CD4-positive, CD25-positive, alpha-beta regulatory T cell (primary cell): ENCODE data around the gene ENOX1. TPM values are rescaled to one million over a fixed set of nuclear protein-coding genes. Genes with fewer than 3 reads are reported as not detected.
A peak's percentile ranks its signal among the peaks of the same experiment; 100 is the strongest.

ENCODE experiments used
- ATAC-seq, 2 donors: fragments of 150-1000 bp; cut with Tn5 transposase; one replicate each; pipeline ENCODE4 v1.10.0; 2021; ENCODE audit warnings: low read depth in 2 of 2, moderate number of reproducible peaks in 2 of 2, moderate library complexity in 1 of 2
- DNase-seq, 3 donors: peaks; one replicate each; pipeline versions ENCODE4 v3.0.0 to v3.0.0-alpha.2; 2012 to 2022; ENCODE audit warnings: mixed read lengths in 1 of 3
- H3K27ac ChIP-seq: one replicate; pipeline ENCODE4 v1.7.0; 2013; ENCODE audit warnings: mild to moderate bottlenecking, low read length; ENCODE audit not compliant: insufficient read depth, poor library complexity, severe bottlenecking
- H3K27me3 ChIP-seq: one replicate; pipeline ENCODE4 v1.7.0; 2013; ENCODE audit warnings: low read length; ENCODE audit not compliant: control insufficient read depth, insufficient read depth
- H3K36me3 ChIP-seq: one replicate; pipeline ENCODE4 v1.7.0; 2013; ENCODE audit warnings: mild to moderate bottlenecking, low read length, moderate library complexity; ENCODE audit not compliant: control insufficient read depth, insufficient read depth
- H3K4me1 ChIP-seq: 2 replicates; pipeline ENCODE4 v1.7.0; 2013; ENCODE audit warnings: mild to moderate bottlenecking, low read length; ENCODE audit not compliant: insufficient read depth, control insufficient read depth, poor library complexity, severe bottlenecking
- H3K4me3 ChIP-seq: one replicate; pipeline ENCODE4 v1.7.0; 2013; ENCODE audit warnings: low read depth, mild to moderate bottlenecking, low read length, moderate library complexity
- H3K9me3 ChIP-seq, 2 experiments: 1 replicate in 1 of 2; 2 replicates in 1 of 2; pipeline ENCODE4 v1.7.0; 2013; ENCODE audit warnings: low read length in 2 of 2, mild to moderate bottlenecking in 1 of 2, moderate library complexity in 1 of 2; ENCODE audit not compliant: control insufficient read depth in 2 of 2
- H3K27ac Mint-ChIP-seq, 3 donors: one replicate each; pipeline ENCODE4 v1.8.0; 2020 to 2022; ENCODE audit warnings: mild to moderate bottlenecking in 3 of 3, mixed read lengths in 3 of 3, moderate library complexity in 2 of 3
- H3K27me3 Mint-ChIP-seq: one replicate; pipeline ENCODE4 v1.8.0; 2022; ENCODE audit warnings: mild to moderate bottlenecking, mixed read lengths
- H3K36me3 Mint-ChIP-seq: one replicate; pipeline ENCODE4 v1.8.0; 2020; ENCODE audit warnings: mixed read lengths
- H3K4me1 Mint-ChIP-seq, 4 donors: one replicate each; pipeline ENCODE4 v1.8.0; 2020 to 2022; ENCODE audit warnings: mixed read lengths in 4 of 4, mild to moderate bottlenecking in 1 of 4
- H3K4me3 Mint-ChIP-seq, 4 donors: one replicate each; pipeline ENCODE4 v1.8.0; 2020 to 2022; ENCODE audit warnings: mild to moderate bottlenecking in 4 of 4, mixed read lengths in 4 of 4, moderate library complexity in 3 of 4
- H3K9me3 Mint-ChIP-seq, 7 donors: one replicate each; pipeline ENCODE4 v1.8.0; 2020 to 2022; ENCODE audit warnings: mixed read lengths in 7 of 7, mild to moderate bottlenecking in 3 of 7, moderate library complexity in 2 of 7
- polyA plus RNA-seq, 4 donors: library from polyadenylated mRNA; unstranded; fragments of 300-500 nt; fragmentation: Illumina TruSeq; gene quantifications; one replicate each; pipeline ENCODE4 v1.2.3, GENCODE V29; 2021
- total RNA-seq: library from RNA; stranded (reverse); gene quantifications from one replicate; pipeline ENCODE4 v1.2.3, GENCODE V29; 2022

The ENOX1 gene
- total and polyA plus RNA-seq, 5 donors from 2014 or later, result 0.10 TPM; not detected in 4

DNA sequence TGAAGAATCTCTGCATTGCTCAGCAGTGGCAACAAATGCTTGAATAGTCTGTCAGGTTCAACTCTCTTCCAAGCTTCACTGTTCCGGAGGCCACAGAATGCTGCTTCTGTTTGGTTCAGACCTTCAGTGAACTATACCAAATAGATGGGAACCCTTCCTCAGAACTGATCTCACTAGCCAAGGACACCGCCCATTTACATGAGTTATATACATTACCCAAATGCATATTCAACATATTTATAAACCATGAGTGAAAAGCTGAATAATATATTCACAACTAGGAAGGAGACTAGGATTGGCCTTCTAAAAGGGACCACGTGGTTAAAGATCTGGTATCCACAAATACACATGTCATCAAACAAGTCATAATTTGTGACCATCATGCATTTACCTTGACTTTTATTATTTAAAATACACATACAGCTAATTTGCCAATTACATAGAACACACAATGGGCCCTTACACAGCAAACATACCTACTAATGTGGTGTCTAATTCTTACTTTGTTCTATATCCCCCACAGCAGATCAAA, 49.3 kb downstream of the ENOX1 start:
- no peak for DNase-seq
- Mint-ChIP-seq H3K4me3 (no peak overlapping the region), H3K9me3 (peaks cover 0 to 3% (median 1%) of the 10 kb centered on the region in 7 donors), H3K4me1 (no peaks in the 10 kb centered on the region), H3K36me3 (no peaks in the 10 kb centered on the region), H3K27ac (no peak overlapping the region), H3K27me3 (peaks cover 4% of the 10 kb centered on the region)
- H3K36me3 ChIP-seq, result no peaks in the 10 kb centered on the region
- no peak overlapping the region for H3K4me3 ChIP-seq
- H3K9me3 ChIP-seq, result no peaks in the 10 kb centered on the region
- no peaks in the 10 kb centered on the region for H3K27me3 ChIP-seq
- H3K4me1 ChIP-seq, result no peaks in the 10 kb centered on the region
- no peak overlapping the region for H3K27ac ChIP-seq
- no peak for ATAC-seq

DNA sequence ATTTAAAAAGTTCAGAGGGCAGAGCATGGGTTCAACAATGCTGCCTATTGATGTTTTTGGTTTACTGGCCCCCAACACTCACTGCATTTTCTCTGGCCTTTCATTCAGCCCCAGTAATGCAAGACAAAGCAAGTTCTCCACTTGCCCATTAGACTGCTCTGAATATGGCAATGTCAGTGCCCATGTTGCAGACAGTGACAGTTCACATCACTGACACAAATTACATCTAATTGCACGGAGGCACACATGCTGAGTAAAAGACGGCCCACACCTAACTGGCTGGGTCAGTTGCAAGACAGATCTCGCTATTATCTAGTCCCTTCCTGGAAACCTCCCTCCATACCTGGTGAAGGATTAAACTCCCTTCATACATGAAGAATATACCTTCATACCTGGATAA, 54.0 kb downstream of the ENOX1 start:
- no peak overlapping the region for H3K27ac Mint-ChIP-seq
- Histone ChIP-seq H3K4me1 (no peaks in the 10 kb centered on the region), H3K4me3 (no peak overlapping the region), H3K36me3 (no peaks in the 10 kb centered on the region), H3K9me3 (no peaks in the 10 kb centered on the region), H3K27ac (no peak overlapping the region), H3K27me3 (no peaks in the 10 kb centered on the region)
- H3K4me1 Mint-ChIP-seq, result no peaks in the 10 kb centered on the region
- peaks cover 0 to 2% (median 0%) of the 10 kb centered on the region in 7 donors for H3K9me3 Mint-ChIP-seq
- peaks cover 13% of the 10 kb centered on the region for H3K27me3 Mint-ChIP-seq
- no peak for ATAC-seq
- H3K36me3 Mint-ChIP-seq, result no peaks in the 10 kb centered on the region
- no peak for DNase-seq
- H3K4me3 Mint-ChIP-seq, result no peak overlapping the region

- Mint-ChIP-seq H3K27me3 (peaks cover 13% of the 10 kb centered on the region), H3K36me3 (no peaks in the 10 kb centered on the region), H3K27ac (no peak overlapping the region), H3K4me3 (no peak overlapping the region), H3K9me3 (peaks cover 0 to 2% (median 0%) of the 10 kb centered on the region in 7 donors), H3K4me1 (no peaks in the 10 kb centered on the region)
- no peak overlapping the region for H3K27ac ChIP-seq
- no peaks in the 10 kb centered on the region for H3K9me3 ChIP-seq
- no peaks in the 10 kb centered on the region for H3K36me3 ChIP-seq
- H3K4me3 ChIP-seq, result no peak overlapping the region
- no peak for ATAC-seq
- H3K4me1 ChIP-seq, result no peaks in the 10 kb centered on the region
- H3K27me3 ChIP-seq, result no peaks in the 10 kb centered on the region
- DNase-seq, result no peak
Measured at GRCh38 chr13:43731296-43731695, 55.5 kb downstream of the ENOX1 start.

GRCh38 chr13:43730642-43731041, 56.1 kb downstream of the ENOX1 start:
- no peak overlapping the region for H3K4me3 ChIP-seq
- Mint-ChIP-seq H3K27me3 (peaks cover 13% of the 10 kb centered on the region), H3K27ac (peak overlapping the region in 1 of 3 donors; percentile 43), H3K4me1 (no peaks in the 10 kb centered on the region), H3K4me3 (no peak overlapping the region), H3K9me3 (peaks cover 0 to 2% (median 0%) of the 10 kb centered on the region in 7 donors), H3K36me3 (no peaks in the 10 kb centered on the region)
- no peaks in the 10 kb centered on the region for H3K36me3 ChIP-seq
- ATAC-seq (no peak), DNase-seq (no peak)
- H3K27me3 ChIP-seq, result no peaks in the 10 kb centered on the region
- H3K27ac ChIP-seq, result no peak overlapping the region
- no peaks in the 10 kb centered on the region for H3K9me3 ChIP-seq
- no peaks in the 10 kb centered on the region for H3K4me1 ChIP-seq

GRCh38 chr13:43728421-43728820, 58.4 kb downstream of the ENOX1 start:
- H3K27ac ChIP-seq, result no peak overlapping the region
- H3K9me3 ChIP-seq, result no peaks in the 10 kb centered on the region
- no peak overlapping the region for H3K4me3 ChIP-seq
- no peaks in the 10 kb centered on the region for H3K4me1 ChIP-seq
- Mint-ChIP-seq H3K4me1 (no peaks in the 10 kb centered on the region), H3K36me3 (no peaks in the 10 kb centered on the region), H3K4me3 (no peak overlapping the region), H3K27me3 (peaks cover 9% of the 10 kb centered on the region), H3K9me3 (peaks cover 0 to 2% (median 0%) of the 10 kb centered on the region in 7 donors), H3K27ac (no peak overlapping the region)
- ATAC-seq, result no peak
- no peaks in the 10 kb centered on the region for H3K36me3 ChIP-seq
- no peaks in the 10 kb centered on the region for H3K27me3 ChIP-seq
- no peak for DNase-seq

DNA sequence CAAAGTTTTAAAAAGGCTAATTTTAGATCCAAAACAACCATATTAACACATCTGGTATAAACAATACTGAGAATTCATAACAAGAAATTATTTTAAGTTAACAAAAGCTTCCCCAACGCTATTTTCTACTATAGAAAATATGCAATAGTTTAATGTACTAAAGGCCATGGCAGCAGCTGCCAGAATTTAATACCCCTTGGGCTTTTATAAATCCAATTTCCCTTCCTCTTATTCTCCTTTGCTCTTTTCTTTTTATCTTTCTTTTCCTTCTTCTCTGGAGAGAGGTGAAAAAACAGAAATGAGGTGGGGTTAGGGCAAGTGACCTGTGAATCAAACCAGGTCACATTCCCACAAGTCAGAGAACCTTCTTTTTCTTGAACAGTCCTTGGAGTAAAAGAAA, 58.9 kb downstream of the ENOX1 start:
- no peak overlapping the region for H3K27ac Mint-ChIP-seq
- H3K4me1 Mint-ChIP-seq, result no peaks in the 10 kb centered on the region
- H3K4me3 Mint-ChIP-seq, result no peak overlapping the region
- peaks cover 0 to 2% (median 0%) of the 10 kb centered on the region in 7 donors for H3K9me3 Mint-ChIP-seq
- H3K4me1 ChIP-seq, result no peaks in the 10 kb centered on the region
- no peak for ATAC-seq
- H3K36me3 ChIP-seq, result no peaks in the 10 kb centered on the region
- no peak overlapping the region for H3K27ac ChIP-seq
- no peaks in the 10 kb centered on the region for H3K9me3 ChIP-seq
- no peak overlapping the region for H3K4me3 ChIP-seq
- no peaks in the 10 kb centered on the region for H3K27me3 ChIP-seq
- no peak for DNase-seq
- H3K27me3 Mint-ChIP-seq, result peaks cover 9% of the 10 kb centered on the region
- H3K36me3 Mint-ChIP-seq, result no peaks in the 10 kb centered on the region

DNA sequence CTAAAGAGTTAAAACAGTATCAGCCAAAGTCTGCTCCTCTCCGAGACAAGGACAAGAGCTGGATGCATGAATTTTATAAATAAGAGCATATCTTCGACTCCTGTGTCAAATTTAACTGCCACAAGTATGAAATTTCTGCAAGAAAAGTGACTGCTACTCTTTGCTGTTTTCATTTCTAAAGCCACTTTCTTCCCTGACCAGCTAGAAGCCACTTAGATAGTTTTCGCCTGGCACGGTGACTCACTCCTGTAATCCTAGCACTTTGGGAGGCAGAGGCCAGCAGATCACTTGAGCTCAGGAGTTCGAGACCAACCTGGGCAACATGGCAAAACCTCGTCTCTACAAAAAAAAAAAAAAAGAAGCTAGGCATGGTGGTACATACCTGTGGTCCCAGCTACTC, 61.3 kb downstream of the ENOX1 start:
- no peak overlapping the region for H3K27ac Mint-ChIP-seq
- Histone ChIP-seq H3K4me3 (no peak overlapping the region), H3K36me3 (no peaks in the 10 kb centered on the region), H3K9me3 (no peaks in the 10 kb centered on the region), H3K4me1 (no peaks in the 10 kb centered on the region), H3K27me3 (no peaks in the 10 kb centered on the region), H3K27ac (no peak overlapping the region)
- no peak overlapping the region for H3K4me3 Mint-ChIP-seq
- no peaks in the 10 kb centered on the region for H3K36me3 Mint-ChIP-seq
- no peaks in the 10 kb centered on the region for H3K4me1 Mint-ChIP-seq
- peaks cover 9% of the 10 kb centered on the region for H3K27me3 Mint-ChIP-seq
- no peak for DNase-seq
- ATAC-seq, result no peak
- H3K9me3 Mint-ChIP-seq, result peaks cover 0 to 3% (median 0%) of the 10 kb centered on the region in 7 donors

GRCh38 chr13:43720780-43721397, 65.9 kb downstream of the ENOX1 start:
- no peak overlapping the region for H3K27ac ChIP-seq
- no peaks in the 10 kb centered on the region for H3K36me3 Mint-ChIP-seq
- ATAC-seq (no peak), DNase-seq (no peak)
- H3K4me1 ChIP-seq, result no peaks in the 10 kb centered on the region
- no peaks in the 10 kb centered on the region for H3K9me3 ChIP-seq
- H3K4me3 Mint-ChIP-seq, result no peak overlapping the region
- H3K4me3 ChIP-seq, result no peak overlapping the region
- peaks cover 7% of the 10 kb centered on the region for H3K27me3 Mint-ChIP-seq
- H3K36me3 ChIP-seq, result no peaks in the 10 kb centered on the region
- H3K4me1 Mint-ChIP-seq, result no peaks in the 10 kb centered on the region
- peaks cover 0 to 4% (median 0%) of the 10 kb centered on the region in 7 donors for H3K9me3 Mint-ChIP-seq
- H3K27ac Mint-ChIP-seq, result no peak overlapping the region
- H3K27me3 ChIP-seq, result no peaks in the 10 kb centered on the region
